Measurements from ENCODE around the gene DCPS. TPM values are rescaled to one million over a fixed set of nuclear protein-coding genes. Genes with fewer than 3 reads are reported as not detected.

DCPS gene
- total and polyA plus RNA-seq, 7 experiments from 2014 or later = 11.0 to 39.2 (median 17.9) TPM

- H3K27ac Mint-ChIP-seq = peak overlapping the region in 4 of 9 donors; percentile 19 to 70 (median 50)
- no peak for DNase-seq
- H3K27me3 Mint-ChIP-seq = no peaks in the 10 kb centered on the region
These were observed 35.4 kb downstream of the DCPS start for GRCh38 chr11:126339073-126339862.

GRCh38 chr11:126339863-126340434, 36.1 kb downstream of the DCPS start:
- Mint-ChIP-seq H3K9me3 (peaks cover 0 to 1% (median 0%) of the 10 kb centered on the region in 11 donors), H3K4me3 (no peak overlapping the region), H3K4me1 (peaks cover 0 to 25% (median 6%) of the 10 kb centered on the region in 7 donors), H3K36me3 (peaks cover 3 to 56% (median 20%) of the 10 kb centered on the region in 5 donors), H3K27me3 (no peaks in the 10 kb centered on the region), H3K27ac (no peak overlapping the region)
- intact Hi-C loops (cut with micrococcal nuclease) = no loop called here
- DNase-seq = no peak
- Histone ChIP-seq H3K27me3 (ENCODE audit: control insufficient read depth in 2 of 2, insufficient read depth in 2 of 2, low read length in 2 of 2) (no peaks in the 10 kb centered on the region), H3K4me1 (ENCODE audit: control insufficient read depth in 2 of 2, insufficient read depth in 2 of 2, low read length in 2 of 2) (no peaks in the 10 kb centered on the region), H3K36me3 (ENCODE audit: control insufficient read depth in 2 of 3, insufficient read depth in 3 of 3, low read length in 3 of 3) (peaks cover 0 to 80% (median 12%) of the 10 kb centered on the region in 3 experiments), H3K4me3 (ENCODE audit: low read length) (no peak overlapping the region), H3K9me3 (ENCODE audit: control insufficient read depth in 2 of 3, low read length in 3 of 3) (no peaks in the 10 kb centered on the region), H3K27ac (ENCODE audit: low read depth, low read length) (no peak overlapping the region)
- CTCF ChIA-PET = no interaction called here
- no peak for ATAC-seq
- POLR2A ChIA-PET = no interaction called here

More at GRCh38 chr11:126339073-126339862, 35.4 kb downstream of the DCPS start:
- intact Hi-C loops (cut with micrococcal nuclease) = no loop called here
- ChIA-PET POLR2A (no interaction called here), CTCF (no interaction called here)
- Histone ChIP-seq H3K9me3 (ENCODE audit: control insufficient read depth in 2 of 3, low read length in 3 of 3) (no peaks in the 10 kb centered on the region), H3K4me3 (ENCODE audit: low read length) (no peak overlapping the region), H3K27me3 (ENCODE audit: control insufficient read depth in 2 of 2, insufficient read depth in 2 of 2, low read length in 2 of 2) (no peaks in the 10 kb centered on the region), H3K4me1 (ENCODE audit: control insufficient read depth in 2 of 2, insufficient read depth in 2 of 2, low read length in 2 of 2) (no peaks in the 10 kb centered on the region), H3K27ac (ENCODE audit: low read depth, low read length) (no peak overlapping the region), H3K36me3 (ENCODE audit: control insufficient read depth in 2 of 3, insufficient read depth in 3 of 3, low read length in 3 of 3) (peaks cover 0 to 80% (median 12%) of the 10 kb centered on the region in 3 experiments)
- H3K4me3 Mint-ChIP-seq = no peak overlapping the region
- H3K4me1 Mint-ChIP-seq = peaks cover 0 to 27% (median 8%) of the 10 kb centered on the region in 7 donors
- peaks cover 6 to 51% (median 18%) of the 10 kb centered on the region in 5 donors for H3K36me3 Mint-ChIP-seq
- no peak for ATAC-seq
- peaks cover 0 to 1% (median 0%) of the 10 kb centered on the region in 11 donors for H3K9me3 Mint-ChIP-seq

- ChIA-PET CTCF (no interaction called here), POLR2A (no interaction called here)
- no peak overlapping the region for H3K27ac ChIP-seq (ENCODE audit: low read depth, low read length)
- H3K4me1 ChIP-seq (ENCODE audit: control insufficient read depth in 2 of 2, insufficient read depth in 2 of 2, low read length in 2 of 2) = no peaks in the 10 kb centered on the region
- peaks cover 0 to 1% (median 0%) of the 10 kb centered on the region in 11 donors for H3K9me3 Mint-ChIP-seq
- no peaks in the 10 kb centered on the region for H3K27me3 Mint-ChIP-seq
- intact Hi-C loops (cut with micrococcal nuclease) = no loop called here
- peaks cover 0 to 84% (median 12%) of the 10 kb centered on the region in 3 experiments for H3K36me3 ChIP-seq (ENCODE audit: control insufficient read depth in 2 of 3, insufficient read depth in 3 of 3, low read length in 3 of 3)
- H3K4me3 ChIP-seq (ENCODE audit: low read length) = no peak overlapping the region
- no peak for DNase-seq
- peak overlapping the region in 5 of 9 donors; percentile 26 to 68 (median 55) for H3K27ac Mint-ChIP-seq
- no peak overlapping the region for H3K4me3 Mint-ChIP-seq
- no peaks in the 10 kb centered on the region for H3K27me3 ChIP-seq (ENCODE audit: control insufficient read depth in 2 of 2, insufficient read depth in 2 of 2, low read length in 2 of 2)
- ATAC-seq = no peak
- H3K9me3 ChIP-seq (ENCODE audit: control insufficient read depth in 2 of 3, low read length in 3 of 3) = no peaks in the 10 kb centered on the region
- H3K4me1 Mint-ChIP-seq = peaks cover 0 to 28% (median 3%) of the 10 kb centered on the region in 7 donors
- H3K36me3 Mint-ChIP-seq = peaks cover 0 to 57% (median 19%) of the 10 kb centered on the region in 5 donors
These were observed 37.2 kb downstream of the DCPS start for GRCh38 chr11:126340960-126341606.

GRCh38 chr11:126341760-126342161, 37.9 kb downstream of the DCPS start:
- ChIA-PET POLR2A (no interaction called here), CTCF (no interaction called here)
- H3K4me3 ChIP-seq (ENCODE audit: low read length) = no peak overlapping the region
- H3K4me1 Mint-ChIP-seq = peaks cover 0 to 26% (median 0%) of the 10 kb centered on the region in 7 donors
- H3K9me3 Mint-ChIP-seq = peaks cover 0 to 1% (median 0%) of the 10 kb centered on the region in 11 donors
- no peaks in the 10 kb centered on the region for H3K9me3 ChIP-seq (ENCODE audit: control insufficient read depth in 2 of 3, low read length in 3 of 3)
- peak overlapping the region in 3 of 9 donors; percentile 15 to 58 (median 47) for H3K27ac Mint-ChIP-seq
- H3K27ac ChIP-seq (ENCODE audit: low read depth, low read length) = no peak overlapping the region
- H3K36me3 Mint-ChIP-seq = peaks cover 0 to 56% (median 17%) of the 10 kb centered on the region in 5 donors
- DNase-seq (no peak), ATAC-seq (no peak)
- H3K27me3 Mint-ChIP-seq = no peaks in the 10 kb centered on the region
- intact Hi-C loops (cut with micrococcal nuclease) = no loop called here
- peaks cover 0 to 85% (median 10%) of the 10 kb centered on the region in 3 experiments for H3K36me3 ChIP-seq (ENCODE audit: control insufficient read depth in 2 of 3, insufficient read depth in 3 of 3, low read length in 3 of 3)
- H3K27me3 ChIP-seq (ENCODE audit: control insufficient read depth in 2 of 2, insufficient read depth in 2 of 2, low read length in 2 of 2) = no peaks in the 10 kb centered on the region
- H3K4me3 Mint-ChIP-seq = no peak overlapping the region
- H3K4me1 ChIP-seq (ENCODE audit: control insufficient read depth in 2 of 2, insufficient read depth in 2 of 2, low read length in 2 of 2) = no peaks in the 10 kb centered on the region

- Mint-ChIP-seq H3K36me3 (peaks cover 0 to 50% (median 17%) of the 10 kb centered on the region in 5 donors), H3K27ac (no peak overlapping the region), H3K9me3 (peaks cover 0 to 1% (median 0%) of the 10 kb centered on the region in 11 donors), H3K4me1 (peaks cover 0 to 25% (median 0%) of the 10 kb centered on the region in 7 donors), H3K4me3 (no peak overlapping the region), H3K27me3 (no peaks in the 10 kb centered on the region)
- Histone ChIP-seq H3K27me3 (ENCODE audit: control insufficient read depth in 2 of 2, insufficient read depth in 2 of 2, low read length in 2 of 2) (no peaks in the 10 kb centered on the region), H3K4me3 (ENCODE audit: low read length) (no peak overlapping the region), H3K36me3 (ENCODE audit: control insufficient read depth in 2 of 3, insufficient read depth in 3 of 3, low read length in 3 of 3) (peaks cover 0 to 75% (median 0%) of the 10 kb centered on the region in 3 experiments), H3K9me3 (ENCODE audit: control insufficient read depth in 2 of 3, low read length in 3 of 3) (no peaks in the 10 kb centered on the region), H3K4me1 (ENCODE audit: control insufficient read depth in 2 of 2, insufficient read depth in 2 of 2, low read length in 2 of 2) (no peaks in the 10 kb centered on the region), H3K27ac (ENCODE audit: low read depth, low read length) (no peak overlapping the region)
- intact Hi-C loops (cut with micrococcal nuclease) = no loop called here
- ATAC-seq (no peak), DNase-seq (no peak)
- POLR2A ChIA-PET = interaction anchor here (1.2 kb wide), 1 partner anchor 25 kb away, joined by 3 read pairs; no protein-coding TSS in a partner anchor
- CTCF ChIA-PET = no interaction called here
These were observed 39.2 kb downstream of the DCPS start for GRCh38 chr11:126343051-126343450.

GRCh38 chr11:126344141-126345080, 40.6 kb downstream of the DCPS start:
- Histone ChIP-seq H3K27ac (ENCODE audit: low read depth, low read length) (no peak overlapping the region), H3K4me1 (ENCODE audit: control insufficient read depth in 2 of 2, insufficient read depth in 2 of 2, low read length in 2 of 2) (no peaks in the 10 kb centered on the region), H3K27me3 (ENCODE audit: control insufficient read depth in 2 of 2, insufficient read depth in 2 of 2, low read length in 2 of 2) (no peaks in the 10 kb centered on the region), H3K36me3 (ENCODE audit: control insufficient read depth in 2 of 3, insufficient read depth in 3 of 3, low read length in 3 of 3) (peaks cover 0 to 69% (median 0%) of the 10 kb centered on the region in 3 experiments), H3K9me3 (ENCODE audit: control insufficient read depth in 2 of 3, low read length in 3 of 3) (no peaks in the 10 kb centered on the region), H3K4me3 (ENCODE audit: low read length) (no peak overlapping the region)
- Mint-ChIP-seq H3K9me3 (peaks cover 0 to 1% (median 0%) of the 10 kb centered on the region in 11 donors), H3K27me3 (no peaks in the 10 kb centered on the region), H3K4me3 (no peak overlapping the region), H3K36me3 (peaks cover 0 to 42% (median 17%) of the 10 kb centered on the region in 5 donors), H3K27ac (peak overlapping the region in 3 of 9 donors; percentile 18 to 77 (median 34)), H3K4me1 (peaks cover 0 to 38% (median 10%) of the 10 kb centered on the region in 7 donors)
- no peak for ATAC-seq
- intact Hi-C loops (cut with micrococcal nuclease) = no loop called here
- no peak for DNase-seq
- POLR2A ChIA-PET = no interaction called here
- CTCF ChIA-PET = no interaction called here

Data from naive thymus-derived CD4-positive, alpha-beta T cell (primary cell).